HG03139 (cell line): Measurements from ENCODE around the gene HPSE2.

ENCODE experiments used
- ATAC-seq: cut with Tn5 transposase; IDR thresholded peaks from one replicate; pipeline ENCODE4 v1.9.1; 2021; ENCODE audit not compliant: unreplicated experiment

The HPSE2 gene

GRCh38 chr10:98418665-98419468 lies 816.8 kb downstream of the HPSE2 start:
- ATAC-seq = no peak

GRCh38 chr10:98417973-98418664 lies 817.5 kb downstream of the HPSE2 start:
- ATAC-seq = no peak

- ATAC-seq = no peak
Observed at GRCh38 chr10:98417481-98417959, 818.1 kb downstream of the HPSE2 start.

DNA sequence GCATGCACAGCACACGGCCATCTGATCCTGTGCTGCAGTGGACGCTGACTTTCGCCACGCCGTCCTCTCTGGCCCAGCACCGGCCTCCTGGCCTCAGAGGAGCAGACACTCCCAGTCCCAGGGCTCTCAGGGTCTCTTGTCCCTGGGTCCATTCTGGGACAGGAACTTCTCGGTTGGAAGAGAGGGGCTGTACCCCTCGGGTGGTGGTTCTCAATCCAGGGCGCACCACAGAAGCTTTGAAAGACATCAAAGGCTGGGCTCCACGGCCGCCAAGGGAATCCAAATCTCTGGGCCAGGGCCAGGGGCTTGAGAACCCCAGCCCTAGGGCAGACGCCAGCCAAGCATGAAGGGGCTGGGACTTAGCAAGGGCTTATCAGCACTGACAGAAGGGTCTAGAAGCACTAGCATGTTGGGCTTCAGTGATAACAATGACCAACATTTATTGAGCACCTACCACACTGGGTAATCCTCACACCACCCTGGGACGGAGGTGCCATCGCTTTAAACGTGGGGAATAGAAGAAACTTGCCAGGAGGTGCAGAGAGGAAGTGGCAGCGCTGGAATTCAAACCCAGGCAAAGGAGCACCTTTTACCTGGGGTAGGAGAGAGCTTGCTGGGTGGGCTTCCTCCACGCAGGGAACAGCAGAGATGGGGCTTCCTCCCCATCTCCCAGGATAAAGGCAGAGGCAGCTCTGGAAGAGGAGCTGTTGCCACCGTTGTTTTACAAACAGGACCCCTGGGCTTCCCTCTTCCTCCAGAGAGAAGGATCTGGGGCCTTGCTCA lies 818.9 kb downstream of the HPSE2 start:
- no peak for ATAC-seq

DNA sequence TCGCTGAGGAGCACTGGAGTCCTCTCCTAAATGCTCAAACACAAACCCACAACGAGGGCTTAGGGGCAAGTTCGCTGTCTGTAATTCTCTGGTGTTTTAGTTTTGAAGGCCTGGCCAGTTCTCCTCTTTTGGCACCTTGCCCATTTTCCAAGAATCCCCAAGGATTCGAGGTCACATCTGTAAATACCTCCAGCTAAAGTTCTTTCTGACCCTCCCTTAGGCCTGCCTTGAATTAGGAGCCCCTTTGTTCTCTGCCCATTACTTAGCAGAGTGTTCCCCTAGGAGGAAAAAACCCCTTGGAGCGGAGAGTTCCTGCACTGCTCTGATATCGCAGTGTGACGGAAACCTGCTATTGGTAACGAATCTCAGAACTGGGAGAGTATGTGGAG lies 819.9 kb downstream of the HPSE2 start:
- ATAC-seq = no peak

- ATAC-seq = peak; percentile 70
Observed at GRCh38 chr10:98414932-98415730, 820.5 kb downstream of the HPSE2 start, which contains the start of gene PYROXD2. Gene PYROXD2, minus strand, starts transcription at chr10:98415182. Its CDS starts 47 bp downstream, at chr10:98415135.

- no peak for ATAC-seq
Observed at GRCh38 chr10:98414578-98414931, 821.1 kb downstream of the HPSE2 start.

DNA sequence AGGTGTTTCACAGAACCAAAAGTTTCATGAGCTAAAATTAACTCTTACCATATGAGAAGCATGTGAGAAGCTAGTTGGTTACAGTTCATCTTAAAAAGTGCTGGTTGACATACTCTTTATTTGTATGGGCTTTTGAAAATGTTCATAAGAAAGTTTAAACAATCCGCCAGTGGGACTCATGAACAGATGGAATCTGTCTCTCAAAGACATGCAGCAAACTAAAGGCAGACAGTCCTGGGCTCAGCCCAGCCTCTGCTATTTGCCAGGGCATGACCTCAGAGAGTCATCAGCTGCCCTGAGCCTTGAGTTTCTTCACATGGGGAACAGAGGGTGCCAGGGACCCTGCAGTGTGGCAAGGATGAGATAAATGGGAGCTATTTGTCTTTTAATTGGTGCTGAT lies 823.9 kb downstream of the HPSE2 start:
- no peak for ATAC-seq

DNA sequence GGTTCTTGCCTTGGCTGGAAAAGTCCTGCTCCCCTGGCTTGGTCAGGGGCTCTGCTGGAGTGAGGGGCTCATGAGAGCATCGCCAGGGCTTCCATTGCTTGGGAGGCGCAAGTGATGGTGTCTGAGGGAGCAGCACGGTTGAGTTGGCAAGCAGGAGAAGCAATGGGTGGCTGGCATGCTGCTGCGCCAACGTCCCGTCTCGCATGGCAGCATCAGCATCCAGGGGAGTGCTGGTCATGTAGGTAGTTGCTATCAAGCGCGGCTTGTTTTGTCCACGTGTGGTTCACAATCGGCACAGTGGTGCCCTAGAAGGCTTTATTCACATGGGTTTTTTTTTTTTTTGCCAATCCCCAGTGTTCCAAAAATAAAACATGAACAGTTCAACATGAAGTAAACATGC lies 824.5 kb downstream of the HPSE2 start:
- no peak for ATAC-seq

DNA sequence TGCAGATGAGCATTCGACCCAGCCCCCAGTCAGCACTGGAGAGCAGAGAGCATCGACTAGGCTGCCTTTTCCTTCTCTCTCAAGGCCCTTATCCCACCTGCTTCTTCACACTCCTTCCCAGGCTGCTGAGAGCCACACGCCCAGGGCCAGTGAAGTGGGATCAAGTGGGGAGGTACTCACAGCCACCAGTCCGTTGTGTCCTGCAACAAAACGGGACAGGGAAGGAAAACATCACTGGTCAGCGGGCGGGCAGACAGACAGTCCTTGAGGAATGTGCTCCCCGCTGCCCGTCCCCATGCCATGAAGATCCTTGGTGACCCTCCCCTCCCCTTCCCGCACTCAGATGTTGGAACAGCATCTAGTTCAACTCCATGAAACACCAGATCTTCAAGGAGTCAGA lies 824.9 kb downstream of the HPSE2 start:
- ATAC-seq = no peak

- ATAC-seq = no peak
Observed at GRCh38 chr10:98410135-98410743, 825.4 kb downstream of the HPSE2 start.

GRCh38 chr10:98408799-98409198 lies 826.9 kb downstream of the HPSE2 start:
- ATAC-seq = no peak

GRCh38 chr10:98407744-98408241 lies 827.9 kb downstream of the HPSE2 start:
- no peak for ATAC-seq
